DOHH2 (cell line): ENCODE results near the gene LIN37.

Source experiments
- CTCF ChIP-seq: fragments of 200-600 bp; sonication (generic); IDR thresholded peaks from one replicate; pipeline ENCODE4 v1.5.1; 2014; ENCODE audit warnings: antibody characterized with exemption, mild to moderate bottlenecking, low read depth, low read length; ENCODE audit not compliant: poor library complexity, severe bottlenecking
- EZH2phosphoT487 ChIP-seq: fragments of 200-600 bp; sonication (generic); IDR thresholded peaks from 2 replicates; pipeline ENCODE4 v1.6.1; 2017; ENCODE audit warnings: borderline replicate concordance, mild to moderate bottlenecking, antibody characterized with exemption, low read length, moderate library complexity, mixed read lengths

- TF ChIP-seq CTCF (no peak), EZH2phosphoT487 (no peak)
Observed at GRCh38 chr19:35768082-35768421, 19.7 kb downstream of the LIN37 start.
